ENCODE data around the gene ARFRP1.
A peak's percentile ranks its signal among the peaks of the same experiment; 100 is the strongest.

The ARFRP1 gene

DNA sequence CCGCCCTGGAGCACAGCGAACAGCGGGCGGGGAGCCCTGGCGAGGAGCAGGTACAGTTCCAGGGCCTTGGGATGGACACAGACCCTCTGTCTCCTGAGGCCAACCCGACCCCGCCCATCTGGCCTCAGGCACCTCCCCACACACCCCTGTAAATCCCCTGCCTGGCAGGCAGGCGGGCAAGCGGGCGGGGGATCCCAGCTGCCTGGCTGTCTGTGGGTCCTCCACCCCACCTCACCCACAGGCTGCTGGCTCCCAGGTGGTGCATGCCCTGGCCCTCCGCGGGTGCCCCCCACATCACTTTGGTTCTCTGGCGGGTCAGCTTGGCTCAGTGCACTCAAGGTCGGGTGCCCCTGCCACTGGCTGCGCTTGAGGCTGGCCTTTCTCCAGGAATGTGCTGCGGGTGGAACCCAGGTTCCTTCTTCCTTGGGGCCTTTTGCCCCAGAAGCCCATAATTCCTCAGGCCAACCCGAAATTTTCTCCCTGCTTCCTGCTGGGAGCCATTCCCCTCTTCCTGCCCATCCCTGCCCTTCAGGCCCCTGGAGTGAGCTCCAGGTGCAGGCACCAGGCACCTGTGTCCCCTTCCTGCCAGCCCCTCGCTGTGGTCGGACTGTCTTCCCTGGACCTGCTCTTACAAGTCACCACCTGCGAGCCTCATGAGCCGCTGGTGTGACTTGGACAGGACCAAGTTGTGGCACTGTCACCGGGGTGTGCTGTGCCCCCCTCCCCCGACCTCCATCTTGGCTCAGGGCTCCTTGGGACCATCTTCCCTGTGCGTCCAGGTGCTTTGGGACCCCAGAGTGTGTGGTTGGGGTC is 16.7 kb downstream of the ARFRP1 start:
- DNase-seq (ENCODE audit: low spot score): no peak

DNA sequence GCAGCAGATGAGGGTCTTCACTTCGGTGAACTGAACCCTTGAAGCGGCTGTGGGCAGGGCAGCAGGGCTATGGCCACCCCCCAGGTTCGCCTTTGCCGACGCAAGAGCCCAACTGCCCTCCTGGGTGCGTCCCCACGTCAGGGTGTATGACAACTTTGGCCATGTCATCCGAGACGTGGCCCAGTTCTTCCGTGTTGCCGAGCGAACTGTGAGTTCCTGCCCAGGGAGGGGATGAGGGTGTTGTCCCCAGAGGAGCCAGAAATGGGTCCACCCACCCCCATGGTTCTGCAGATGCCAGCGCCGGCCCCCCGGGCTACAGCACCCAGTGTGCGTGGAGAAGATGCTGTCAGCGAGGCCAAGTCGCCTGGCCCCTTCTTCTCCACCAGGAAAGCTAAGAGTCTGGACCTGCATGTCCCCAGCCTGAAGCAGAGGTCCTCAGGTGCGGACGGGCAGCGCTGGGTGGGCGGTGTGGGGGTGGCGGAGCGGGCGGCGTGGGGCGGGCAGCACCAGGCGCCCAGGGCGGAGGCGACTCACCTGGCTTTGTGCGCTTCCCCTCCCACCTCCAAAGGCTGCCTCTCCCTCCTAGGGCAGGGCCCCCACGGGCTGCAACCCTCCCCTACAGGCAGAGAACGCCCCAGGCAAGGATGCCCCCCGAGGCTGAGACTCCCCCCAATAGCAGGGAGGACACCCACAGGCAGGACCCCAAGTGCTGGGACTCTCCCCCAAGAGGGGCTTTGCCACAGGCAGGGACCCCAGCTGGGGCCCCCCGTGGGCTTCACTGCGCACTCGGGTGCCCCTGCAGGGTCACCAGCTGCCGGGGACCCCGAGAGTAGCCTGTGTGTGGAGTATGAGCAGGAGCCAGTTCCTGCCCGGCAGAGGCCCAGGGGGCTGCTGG is 17.5 kb downstream of the ARFRP1 start:
- no peak for DNase-seq (ENCODE audit: low spot score)

DNA sequence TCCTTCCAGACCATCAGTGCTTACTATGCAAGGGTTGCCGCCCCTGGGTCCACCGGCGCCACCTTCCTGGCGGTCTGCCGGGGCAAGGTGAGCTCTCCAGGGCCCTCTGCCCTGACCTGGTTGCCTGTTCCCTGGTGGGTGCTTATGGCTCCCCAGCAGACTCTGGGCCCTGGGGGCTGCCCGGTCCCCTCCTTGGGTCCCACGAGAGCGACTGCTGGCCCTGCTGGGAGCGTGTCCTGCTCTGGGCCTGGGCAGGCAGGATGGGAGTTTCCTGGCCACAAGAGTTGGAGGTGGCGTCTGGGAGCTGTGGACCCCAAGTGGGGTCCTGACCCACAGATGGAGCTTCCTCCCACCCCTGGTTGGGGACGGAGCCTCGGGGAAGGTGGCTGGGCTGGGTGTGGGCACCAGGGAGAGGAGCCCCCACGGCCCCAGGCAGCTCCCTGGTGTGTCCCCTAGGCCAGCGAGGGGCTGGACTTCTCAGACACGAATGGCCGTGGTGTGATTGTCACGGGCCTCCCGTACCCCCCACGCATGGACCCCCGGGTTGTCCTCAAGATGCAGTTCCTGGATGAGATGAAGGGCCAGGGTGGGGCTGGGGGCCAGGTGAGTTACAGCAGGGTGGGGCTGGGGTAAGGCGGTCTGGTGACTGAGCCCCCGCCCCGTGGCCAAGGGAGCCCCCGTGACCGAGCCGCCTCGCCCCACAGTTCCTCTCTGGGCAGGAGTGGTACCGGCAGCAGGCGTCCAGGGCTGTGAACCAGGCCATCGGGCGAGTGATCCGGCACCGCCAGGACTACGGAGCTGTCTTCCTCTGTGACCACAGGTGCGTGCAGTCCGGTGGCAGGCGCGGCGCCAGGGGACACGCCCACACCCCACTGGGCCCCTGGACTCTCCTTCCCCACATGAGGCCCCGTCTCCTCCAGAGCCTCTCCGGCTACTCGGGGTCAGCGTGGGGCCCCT is 18.5 kb downstream of the ARFRP1 start:
- no peak for DNase-seq (ENCODE audit: low spot score)

DNA sequence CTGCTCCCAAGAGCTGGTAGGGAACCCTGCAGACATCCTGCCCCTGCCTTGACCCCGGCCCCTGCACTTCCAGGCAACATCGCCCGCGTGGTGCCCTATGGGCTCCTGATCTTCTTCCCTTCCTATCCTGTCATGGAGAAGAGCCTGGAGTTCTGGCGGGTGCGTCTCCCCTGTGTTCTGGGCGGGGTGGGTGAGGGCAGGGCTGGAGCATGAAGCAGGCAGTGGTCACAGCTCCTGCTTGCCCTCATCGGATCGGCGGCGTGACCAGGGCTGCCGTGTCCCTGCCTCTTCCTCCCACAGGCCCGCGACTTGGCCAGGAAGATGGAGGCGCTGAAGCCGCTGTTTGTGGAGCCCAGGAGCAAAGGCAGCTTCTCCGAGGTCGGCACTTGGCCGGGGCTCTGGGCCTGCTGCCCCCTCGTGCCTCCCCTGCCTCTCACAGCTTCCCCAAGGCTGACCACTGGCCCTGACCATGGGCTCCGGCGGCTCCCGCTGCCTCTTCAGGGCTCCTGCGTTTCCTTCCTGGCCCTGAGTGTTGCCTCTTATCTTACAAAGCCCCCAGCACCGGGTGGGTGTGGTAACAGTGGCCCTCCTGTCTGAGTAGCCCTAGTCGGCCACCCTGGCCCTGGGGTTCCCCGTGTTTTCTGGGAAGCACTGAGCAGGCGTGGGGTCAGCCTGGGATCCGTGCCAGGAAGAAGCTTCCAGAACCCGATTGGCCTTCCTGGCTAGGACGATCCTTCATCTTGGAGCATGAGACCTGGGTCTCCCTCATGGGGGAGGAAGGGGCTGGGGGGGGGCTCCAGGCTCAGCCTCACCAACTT is 19.3 kb downstream of the ARFRP1 start:
- DNase-seq (ENCODE audit: low spot score): no peak

DNA sequence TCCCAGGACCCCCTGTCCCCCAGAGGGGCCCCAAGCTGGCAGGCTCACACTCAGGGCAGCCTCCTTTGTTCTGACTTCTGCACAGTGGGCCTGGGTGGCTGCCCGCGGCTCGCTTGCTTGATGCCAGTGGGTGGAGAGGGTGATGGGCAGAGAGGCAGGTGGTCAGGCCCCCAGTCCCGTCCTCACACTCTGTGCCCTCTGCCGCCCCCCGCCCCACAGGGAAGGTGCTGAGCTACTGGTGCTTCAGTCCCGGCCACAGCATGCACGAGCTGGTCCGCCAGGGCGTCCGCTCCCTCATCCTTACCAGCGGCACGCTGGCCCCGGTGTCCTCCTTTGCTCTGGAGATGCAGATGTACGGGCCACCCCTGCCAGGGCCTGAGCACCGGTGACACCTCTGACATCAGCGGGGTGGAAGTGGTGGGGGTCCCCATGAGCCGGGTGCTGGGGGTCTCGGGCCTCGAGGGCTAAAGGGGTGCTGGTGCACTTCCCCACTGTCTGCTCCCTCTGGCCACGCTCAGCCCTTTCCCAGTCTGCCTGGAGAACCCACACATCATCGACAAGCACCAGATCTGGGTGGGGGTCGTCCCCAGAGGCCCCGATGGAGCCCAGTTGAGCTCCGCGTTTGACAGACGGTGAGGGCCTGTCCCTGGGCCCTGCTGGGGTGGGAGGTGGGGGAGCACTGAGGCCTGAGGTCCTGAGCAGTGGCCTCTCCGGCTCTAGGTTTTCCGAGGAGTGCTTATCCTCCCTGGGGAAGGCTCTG is 20.2 kb downstream of the ARFRP1 start:
- no peak for DNase-seq (ENCODE audit: low spot score)

DNA sequence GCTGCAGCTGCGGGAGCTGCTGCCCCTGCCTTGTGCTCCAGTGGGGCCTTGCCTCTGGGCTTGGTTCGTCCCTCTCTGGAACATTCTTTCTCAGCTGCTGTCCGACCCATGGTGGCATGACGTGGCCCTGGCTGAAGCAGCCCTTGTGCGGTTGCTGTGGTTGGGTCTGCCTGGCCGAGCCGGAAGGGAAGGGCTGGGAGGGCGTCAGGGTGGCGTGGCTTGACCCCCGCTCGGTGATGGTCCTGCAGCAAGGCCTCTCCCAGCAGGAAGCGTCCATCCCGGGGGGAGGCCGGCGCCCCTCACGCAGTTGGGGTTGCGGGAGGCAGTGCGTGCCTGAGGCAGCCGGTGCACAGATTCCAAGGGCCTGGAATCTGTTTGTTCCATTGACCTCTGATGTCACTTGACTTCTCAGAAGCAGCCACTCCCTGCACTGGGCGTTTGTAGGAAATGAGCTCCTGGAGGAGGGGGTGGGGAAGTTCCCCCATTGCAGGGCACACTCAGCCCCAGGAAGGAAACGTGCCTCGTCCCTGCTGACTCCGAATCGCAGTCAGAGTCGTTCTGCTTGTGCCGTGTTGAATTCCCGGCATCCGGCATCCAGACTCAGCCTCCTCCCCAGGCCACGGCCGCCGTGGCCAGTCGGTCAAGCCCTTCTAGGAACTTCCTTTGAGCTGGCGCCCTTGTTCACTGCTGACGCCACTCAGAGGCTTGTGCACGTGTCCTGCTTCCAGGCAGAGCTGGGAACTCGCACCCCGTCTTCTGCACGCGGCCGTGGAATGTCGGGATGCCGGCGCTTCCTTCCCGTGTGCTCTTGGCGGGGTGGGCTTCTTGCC is 21.1 kb downstream of the ARFRP1 start:
- DNase-seq (ENCODE audit: low spot score): peak; percentile 17

DNA sequence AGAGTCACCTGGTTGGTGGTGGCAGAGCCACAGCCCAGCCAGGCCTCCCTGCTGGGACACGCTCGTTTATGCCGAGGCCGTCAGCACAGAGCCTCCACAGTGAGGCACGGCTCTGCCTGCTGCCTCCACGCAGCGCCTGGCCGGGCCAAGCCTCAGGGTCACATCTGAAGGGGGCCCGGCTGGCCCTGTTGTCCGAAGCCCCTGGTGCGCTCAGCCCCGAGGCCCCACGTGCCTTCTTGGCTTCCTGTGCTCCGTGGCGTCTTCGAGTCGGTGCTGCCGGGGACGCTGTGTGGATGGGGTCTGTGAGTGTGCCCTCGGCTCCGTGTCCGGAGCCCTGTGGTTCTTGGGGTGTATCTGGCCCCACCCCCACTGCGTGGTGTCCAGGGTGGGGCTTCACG is 21.7 kb downstream of the ARFRP1 start:
- no peak for DNase-seq (ENCODE audit: low spot score)

DNA sequence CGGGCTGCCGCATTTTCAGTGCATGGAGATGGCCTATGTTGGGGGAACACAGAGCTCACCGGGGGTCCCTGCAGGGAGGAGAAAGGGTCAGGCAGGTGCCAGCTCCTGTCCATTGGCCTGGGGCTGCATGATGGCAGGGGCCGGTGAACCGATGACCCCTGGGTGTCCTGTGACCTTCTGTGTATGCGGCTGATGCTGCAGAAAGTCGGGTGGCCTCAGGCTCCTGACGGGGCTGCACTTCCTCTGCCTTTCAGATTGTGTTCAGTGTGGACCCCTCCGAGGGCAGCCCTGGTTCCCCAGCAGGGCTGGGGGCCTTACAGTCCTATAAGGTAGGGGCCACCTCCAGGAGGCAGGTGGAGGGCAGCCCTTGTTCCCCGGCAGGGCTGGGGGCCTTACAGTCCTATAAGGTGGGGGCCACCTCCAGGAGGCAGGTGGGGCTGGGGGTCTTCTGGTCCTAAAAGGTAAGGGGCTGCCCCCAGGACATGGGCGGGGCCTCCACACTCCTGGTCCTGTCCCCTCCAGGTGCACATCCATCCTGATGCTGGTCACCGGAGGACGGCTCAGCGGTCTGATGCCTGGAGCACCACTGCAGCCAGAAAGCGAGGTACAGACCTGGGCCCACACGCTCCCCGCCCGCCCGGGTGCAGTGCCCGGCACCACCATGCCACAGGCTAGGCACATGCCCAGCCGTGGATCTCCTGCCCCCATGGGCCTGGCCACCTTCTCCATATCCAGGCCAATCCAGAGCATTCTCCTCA is 22.3 kb downstream of the ARFRP1 start:
- DNase-seq (ENCODE audit: low spot score): no peak

DNA sequence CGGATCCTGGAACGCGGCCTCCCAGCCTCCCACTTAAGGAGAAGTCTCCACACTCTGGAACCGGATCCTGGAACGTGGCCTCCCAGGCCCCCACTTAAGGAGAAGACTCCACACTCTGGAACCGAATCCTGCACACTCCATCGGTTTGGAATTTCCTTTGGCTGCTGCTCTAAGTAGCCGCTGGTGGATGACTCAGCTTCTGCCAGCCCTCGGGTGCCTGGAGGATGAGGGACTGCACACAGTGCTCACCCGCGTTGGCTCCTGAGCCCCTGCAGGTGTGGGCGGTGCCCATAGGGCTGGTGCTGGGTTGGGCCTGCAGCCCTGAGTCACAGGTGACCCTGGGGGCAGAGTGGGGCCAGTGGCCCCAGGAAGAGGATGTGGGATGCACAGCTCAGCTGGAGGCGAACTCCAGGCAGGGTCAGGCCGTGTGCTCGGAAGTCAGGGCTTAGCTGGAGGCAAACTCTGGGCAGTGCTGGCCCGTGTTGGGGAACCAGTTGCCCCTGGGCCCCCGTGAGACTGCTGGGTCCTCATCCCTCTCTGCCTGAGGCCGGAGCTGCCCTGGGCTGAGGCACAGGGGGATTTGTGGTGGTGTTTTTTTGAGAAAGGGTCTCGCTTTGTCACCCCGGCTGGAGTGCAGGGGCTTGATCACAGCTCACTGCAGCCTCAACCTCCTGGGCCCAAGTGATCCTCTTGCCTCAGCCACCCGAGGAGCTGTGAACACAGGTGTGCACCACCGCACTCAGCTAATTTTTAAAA is 25.2 kb downstream of the ARFRP1 start:
- no peak for DNase-seq (ENCODE audit: low spot score)

DNA sequence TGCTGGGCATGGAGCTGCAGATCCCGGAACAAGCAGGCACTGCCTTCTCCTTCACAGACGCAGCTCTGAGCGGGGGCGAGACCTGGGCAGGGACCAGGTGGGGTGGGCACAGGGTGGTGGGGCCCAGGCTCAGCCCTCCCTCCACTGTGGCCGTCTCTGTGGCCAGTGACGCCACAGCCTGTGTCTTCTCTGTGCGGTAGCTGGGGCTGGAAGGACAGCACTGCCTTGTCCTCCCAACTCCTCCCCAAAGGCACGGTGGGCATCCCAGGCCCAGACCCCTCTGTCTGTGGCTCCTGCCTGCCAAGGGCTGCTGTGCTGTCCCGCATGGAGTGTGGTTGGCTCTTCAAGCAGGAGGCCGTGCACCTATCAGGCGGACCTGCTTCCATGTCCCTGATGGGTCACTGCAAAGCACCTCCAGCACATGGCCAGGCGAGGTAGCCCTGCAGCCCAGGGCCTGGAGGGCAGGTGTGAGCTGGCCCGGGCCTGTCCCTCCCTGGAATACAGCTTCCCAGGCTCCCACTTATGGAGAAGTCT is 26.1 kb downstream of the ARFRP1 start:
- DNase-seq (ENCODE audit: low spot score): no peak

DNA sequence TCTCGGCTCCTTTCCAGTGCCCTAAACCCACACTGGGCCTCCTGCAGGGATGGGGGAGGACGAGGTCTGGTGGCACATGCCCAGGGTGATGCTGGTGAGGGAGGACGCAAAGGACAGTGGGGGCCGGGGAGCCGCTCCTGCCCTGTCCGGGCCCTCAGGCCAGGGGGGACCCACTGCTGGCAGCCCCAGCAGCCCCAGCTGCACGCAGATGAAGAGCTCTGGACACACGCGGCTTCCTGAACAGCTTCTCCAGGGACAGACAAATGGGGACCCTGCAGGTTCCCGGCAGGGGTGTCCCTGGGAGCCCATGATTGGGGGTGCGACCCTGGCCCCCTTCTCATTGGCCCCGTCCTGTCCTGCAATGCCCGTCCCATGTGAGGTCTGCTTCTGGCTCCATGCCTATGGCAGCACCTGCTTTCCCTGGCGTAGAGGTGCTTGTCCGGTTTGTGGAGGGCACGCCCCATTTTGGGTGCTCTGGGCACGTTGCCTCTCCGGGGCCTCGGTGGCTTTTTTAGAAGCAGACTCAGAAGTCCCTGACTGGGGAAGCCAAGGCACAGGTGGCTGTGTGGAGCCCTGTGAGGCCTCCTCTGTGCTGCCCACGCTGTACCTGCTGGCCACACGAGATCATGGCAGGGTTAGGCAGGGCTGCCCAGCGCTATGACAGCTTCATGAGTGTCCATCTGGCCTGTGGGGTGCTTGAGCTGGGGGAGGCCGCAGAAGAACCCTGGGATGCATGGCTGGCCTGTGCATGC is 26.7 kb downstream of the ARFRP1 start:
- no peak for DNase-seq (ENCODE audit: low spot score)

DNA sequence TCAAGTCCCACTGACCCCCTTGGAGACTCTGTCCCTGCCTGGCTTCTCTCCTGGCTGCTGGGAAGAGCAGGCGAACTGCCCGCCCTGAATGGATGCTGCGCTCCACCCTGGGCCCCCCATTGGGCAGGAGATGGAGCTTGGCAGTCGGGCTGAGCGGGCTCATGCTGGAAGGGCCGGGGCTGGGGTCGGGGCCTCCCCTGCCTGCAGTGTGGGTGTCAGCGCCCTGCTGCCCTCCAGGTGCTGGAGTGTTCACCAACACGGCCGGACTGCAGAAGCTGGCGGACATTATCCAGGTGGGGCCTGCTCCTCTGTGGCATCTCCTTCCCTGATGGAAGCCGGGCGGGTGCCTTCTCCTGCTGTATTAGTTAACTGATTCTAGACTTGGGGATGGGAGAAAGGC is 27.3 kb downstream of the ARFRP1 start:
- no peak for DNase-seq (ENCODE audit: low spot score)

DNA sequence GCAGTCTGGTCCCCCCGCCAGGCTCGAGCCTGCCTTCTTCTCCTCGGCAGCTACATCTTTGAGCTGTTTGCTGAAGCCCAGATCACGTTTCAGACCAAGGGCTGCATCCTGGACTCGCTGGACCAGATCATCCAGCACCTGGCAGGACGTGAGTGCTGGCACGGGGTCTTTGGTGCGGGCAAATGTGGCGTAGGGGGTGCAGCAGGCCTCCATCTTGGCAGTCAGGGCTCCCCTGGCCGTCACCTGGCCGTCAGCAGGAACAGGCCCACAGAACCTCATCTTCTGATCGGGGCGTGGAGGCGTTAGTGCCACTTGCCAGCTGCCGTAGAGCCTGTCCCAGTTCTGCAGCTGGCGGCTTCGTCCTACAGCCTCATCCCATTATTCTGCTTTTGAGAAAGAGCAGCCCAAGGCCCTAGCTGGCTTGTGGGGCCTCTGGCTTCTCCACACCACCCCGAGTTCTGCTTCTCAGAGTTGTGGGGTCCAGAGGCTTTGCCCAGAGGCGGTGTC is 27.9 kb downstream of the ARFRP1 start:
- DNase-seq (ENCODE audit: low spot score): no peak

DNA sequence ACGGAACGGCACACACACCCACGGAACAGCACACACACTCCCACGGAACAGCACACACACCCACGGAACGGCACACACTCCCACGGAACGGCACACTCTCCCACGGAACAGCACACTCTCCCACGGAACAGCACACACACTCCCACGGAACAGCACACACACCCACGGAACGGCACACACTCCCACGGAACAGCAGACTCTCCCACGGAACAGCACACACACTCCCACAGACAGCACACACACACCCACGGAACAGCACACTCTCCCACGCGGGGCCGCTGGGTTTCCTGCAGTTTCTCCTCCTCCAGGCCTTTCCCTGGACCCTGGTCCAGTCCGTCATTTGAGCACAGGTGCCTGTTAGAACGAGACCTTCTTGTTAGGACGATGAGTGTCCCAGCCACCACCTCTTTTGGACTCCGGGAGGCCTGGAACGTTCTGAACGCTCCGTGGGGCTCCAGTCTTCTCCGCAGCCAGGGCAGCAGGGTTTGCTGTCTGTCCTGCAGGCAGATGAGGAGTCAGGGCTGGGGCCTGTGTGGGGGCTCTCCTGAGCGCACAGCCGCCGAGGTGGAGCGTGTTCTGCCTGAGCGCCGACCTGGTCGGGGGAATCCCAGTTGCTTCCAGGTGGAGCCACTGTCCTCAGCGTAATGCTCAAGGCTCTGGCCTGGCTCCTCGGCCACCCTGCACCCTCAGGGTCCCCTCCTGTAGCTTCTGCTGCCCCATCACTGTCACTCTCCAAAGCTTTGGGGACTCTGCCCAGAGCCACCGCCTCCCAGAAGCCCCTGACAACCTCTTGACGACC is 28.9 kb downstream of the ARFRP1 start:
- DNase-seq (ENCODE audit: low spot score): no peak

DNA sequence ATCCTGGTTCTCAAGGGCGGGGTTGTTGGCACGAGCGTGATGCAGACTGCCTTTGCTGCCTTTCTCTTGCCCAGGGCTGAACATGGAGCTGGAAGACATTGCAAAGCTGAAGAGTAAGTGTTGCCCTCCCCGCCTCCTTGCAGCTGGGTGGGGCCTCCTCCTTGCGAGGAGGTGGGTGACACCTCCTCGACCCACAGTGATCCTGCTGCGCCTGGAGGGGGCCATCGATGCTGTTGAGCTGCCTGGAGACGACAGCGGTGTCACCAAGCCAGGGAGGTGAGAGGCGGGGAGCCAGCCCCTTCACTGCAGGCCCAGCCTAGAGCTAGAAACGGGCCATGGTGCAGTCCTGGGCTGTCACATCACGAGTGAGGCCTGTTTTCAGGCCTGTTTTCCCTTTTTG is 29.7 kb downstream of the ARFRP1 start:
- no peak for DNase-seq (ENCODE audit: low spot score)
